GM12878 (cell line): ENCODE data around the gene TSPAN15.

Experiments used
- CTCF ChIP-seq, 3 experiments: IDR thresholded peaks in 2 of 3; conservative IDR thresholded peaks in 1 of 3; 2 replicates each; pipeline ENCODE4 v1.5.1; 2011; ENCODE audit warnings: low read depth in 3 of 3, low read length in 3 of 3, mild to moderate bottlenecking in 3 of 3, control low read depth in 2 of 3, moderate library complexity in 2 of 3, inconsistent platforms in 1 of 3, mixed read lengths in 1 of 3; ENCODE audit not compliant: control insufficient read depth in 2 of 3, insufficient read depth in 1 of 3; ENCODE audit errors: extremely low read depth in 1 of 3
- DPF2 ChIP-seq: fragments of 450-650 bp; IDR thresholded peaks from 2 replicates; pipeline ENCODE4 v1.6.1; 2017; ENCODE audit warnings: mild to moderate bottlenecking
- ETV6 ChIP-seq, 2 experiments: fragments of 450-650 bp in 1 of 2; IDR thresholded peaks in 1 of 2; conservative IDR thresholded peaks in 1 of 2; 2 replicates each; pipeline ENCODE4 v1.6.1; 2014; ENCODE audit warnings: antibody characterized with exemption in 1 of 2, borderline replicate concordance in 1 of 2, low read depth in 1 of 2, mild to moderate bottlenecking in 1 of 2, moderate library complexity in 1 of 2
- EZH2 ChIP-seq: IDR thresholded peaks from 2 replicates; pipeline ENCODE4 v1.6.1; 2012; ENCODE audit warnings: low read depth, mild to moderate bottlenecking, control low read depth, inconsistent platforms, low read length, borderline replicate concordance; ENCODE audit not compliant: control insufficient read depth
- GABPA ChIP-seq: IDR thresholded peaks from 2 replicates; pipeline ENCODE4 v1.6.1; 2014; ENCODE audit warnings: antibody characterized with exemption, low read depth, mild to moderate bottlenecking, inconsistent platforms
- KAT2A ChIP-seq: conservative IDR thresholded peaks from 2 replicates; pipeline ENCODE4 v1.6.1; 2011; ENCODE audit warnings: low read depth, low read length; ENCODE audit not compliant: control insufficient read depth
- NR2F1 ChIP-seq: fragments of 450-650 bp; conservative IDR thresholded peaks from 2 replicates; pipeline ENCODE4 v1.6.1; 2017; ENCODE audit warnings: mild to moderate bottlenecking
- POLR2A ChIP-seq: IDR thresholded peaks from 2 replicates; pipeline ENCODE4 v1.6.1; 2011; ENCODE audit warnings: low read depth, mild to moderate bottlenecking, low read length
- POLR2AphosphoS5 ChIP-seq: IDR thresholded peaks from 2 replicates; pipeline ENCODE4 v1.6.1; 2011; ENCODE audit warnings: mild to moderate bottlenecking, low read length, inconsistent platforms
- RBBP5 ChIP-seq: fragments of 200-600 bp; sonication (generic); conservative IDR thresholded peaks from 2 replicates; pipeline ENCODE4 v1.6.1; 2016
- SIN3A ChIP-seq: IDR thresholded peaks from 2 replicates; pipeline ENCODE4 v1.6.1; 2012; ENCODE audit warnings: low read depth, low read length, improper control_type of control experiment
- SMAD1 ChIP-seq: fragments of 450-650 bp; IDR thresholded peaks from 2 replicates; pipeline ENCODE4 v1.6.1; 2018; ENCODE audit warnings: mild to moderate bottlenecking, low read depth; ENCODE audit not compliant: partially characterized antibody
- ZBTB4 ChIP-seq: fragments of 450-650 bp; formaldehyde crosslinking; IDR thresholded peaks from 2 replicates; pipeline ENCODE4 v1.4.0; 2022; ENCODE audit warnings: mild to moderate bottlenecking, moderate library complexity
- TF ChIP-seq, protein P1 (sequence below): IDR thresholded peaks from 2 replicates; pipeline ENCODE4 v1.6.1; 2011; ENCODE audit warnings: borderline replicate concordance, low read depth, mild to moderate bottlenecking, moderate library complexity, low read length; ENCODE audit not compliant: insufficient read depth, poor library complexity, severe bottlenecking

- no peak for TF ChIP-seq ZBTB4 (CRISPR knock-in tag)
- TF ChIP-seq POLR2AphosphoS5, result no peak
- TF ChIP-seq SMAD1, result no peak
- TF ChIP-seq NR2F1, result no peak
- TF ChIP-seq POLR2A, result no peak
- TF ChIP-seq CTCF (IDR thresholded peaks at IDR 0.05 in 2 of 3, conservative IDR thresholded peaks at IDR 0.05 in 1 of 3; ENCODE audit: control insufficient read depth in 2 of 3, extremely low read depth in 1 of 3, insufficient read depth in 1 of 3, low read depth in 3 of 3, low read length in 3 of 3), result no peak
- TF ChIP-seq EZH2, result no peak
- TF ChIP-seq KAT2A, result no peak
- TF ChIP-seq DPF2, result no peak
- TF ChIP-seq, protein P1, sequence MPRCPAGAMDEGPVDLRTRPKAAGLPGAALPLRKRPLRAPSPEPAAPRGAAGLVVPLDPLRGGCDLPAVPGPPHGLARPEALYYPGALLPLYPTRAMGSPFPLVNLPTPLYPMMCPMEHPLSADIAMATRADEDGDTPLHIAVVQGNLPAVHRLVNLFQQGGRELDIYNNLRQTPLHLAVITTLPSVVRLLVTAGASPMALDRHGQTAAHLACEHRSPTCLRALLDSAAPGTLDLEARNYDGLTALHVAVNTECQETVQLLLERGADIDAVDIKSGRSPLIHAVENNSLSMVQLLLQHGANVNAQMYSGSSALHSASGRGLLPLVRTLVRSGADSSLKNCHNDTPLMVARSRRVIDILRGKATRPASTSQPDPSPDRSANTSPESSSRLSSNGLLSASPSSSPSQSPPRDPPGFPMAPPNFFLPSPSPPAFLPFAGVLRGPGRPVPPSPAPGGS, result no peak
- no peak for TF ChIP-seq ETV6 (conservative IDR thresholded peaks at IDR 0.05 in 1 of 2, IDR thresholded peaks at IDR 0.05 in 1 of 2; ENCODE audit: borderline replicate concordance in 1 of 2, low read depth in 1 of 2)
- no peak for TF ChIP-seq GABPA
- TF ChIP-seq SIN3A, result no peak
- no peak for TF ChIP-seq RBBP5
These were observed 47.6 kb downstream of the TSPAN15 start for GRCh38 chr10:69498711-69499471.
